Ovary (tissue), 3 donors: ENCODE results near the gene RNASE11.

Experiments
- CTCF ChIP-seq, 3 donors: fragments of 450-650 bp in 2 of 3; fragments of 200-600 bp in 1 of 3; IDR thresholded peaks; one replicate each; pipeline versions ENCODE4 v1.5.1 to v1.8.0; 2016 to 2022; ENCODE audit warnings: antibody characterized with exemption in 3 of 3, mild to moderate bottlenecking in 1 of 3
- EP300 ChIP-seq: sonication (generic); formaldehyde crosslinking; IDR thresholded peaks from one replicate; pipeline ENCODE4 v1.6.1; 2017; ENCODE audit warnings: antibody characterized with exemption
- POLR2A ChIP-seq: fragments of 450-650 bp; IDR thresholded peaks from one replicate; pipeline ENCODE4 v1.6.1; 2017; ENCODE audit warnings: antibody characterized with exemption, mild to moderate bottlenecking, moderate library complexity
- donor health status: DM: no; HTN: no; CAD: no.

GRCh38 chr14:20568393-20568792, 19.4 kb downstream of the RNASE11 start:
- TF ChIP-seq CTCF (IDR thresholded peaks at IDR 0.05) (no peak), POLR2A (no peak), EP300 (no peak)
